HG03439 (cell line): ENCODE measurements around the gene PLD5.

Experiments used
- ATAC-seq: cut with Tn5 transposase; IDR thresholded peaks from one replicate; pipeline ENCODE4 v1.9.1; 2021; ENCODE audit warnings: mild to moderate bottlenecking, moderate library complexity; ENCODE audit not compliant: unreplicated experiment

The PLD5 gene

GRCh38 chr1:242524571-242525359, at the start of gene PLD5:
TSS of gene PLD5 (minus strand) at chr1:242524697.
- ATAC-seq: no peak

- no peak for ATAC-seq
These were observed 45.4 kb upstream of the PLD5 start for GRCh38 chr1:242569867-242570266.

- no peak for ATAC-seq
These were observed 44.2 kb upstream of the PLD5 start for GRCh38 chr1:242568666-242569065.

- no peak for ATAC-seq
These were observed 43.1 kb upstream of the PLD5 start for GRCh38 chr1:242567596-242567995.

GRCh38 chr1:242556759-242557158, 32.3 kb upstream of the PLD5 start:
- no peak for ATAC-seq

GRCh38 chr1:242556276-242556675, 31.8 kb upstream of the PLD5 start:
- ATAC-seq: no peak

GRCh38 chr1:242554577-242554976, 30.1 kb upstream of the PLD5 start:
- no peak for ATAC-seq

- ATAC-seq: no peak
These were observed 22.6 kb upstream of the PLD5 start for GRCh38 chr1:242546849-242547729.

- ATAC-seq: no peak
These were observed 21.9 kb upstream of the PLD5 start for GRCh38 chr1:242546441-242546840.

- ATAC-seq: no peak
These were observed 19.6 kb upstream of the PLD5 start for GRCh38 chr1:242544071-242544470.

GRCh38 chr1:242542271-242542670, 17.8 kb upstream of the PLD5 start:
- no peak for ATAC-seq

- ATAC-seq: no peak
These were observed 11.5 kb upstream of the PLD5 start for GRCh38 chr1:242535986-242536385.

GRCh38 chr1:242534753-242535152, 10.3 kb upstream of the PLD5 start:
- ATAC-seq: no peak

- ATAC-seq: no peak
These were observed 6.3 kb upstream of the PLD5 start for GRCh38 chr1:242530761-242531160.

GRCh38 chr1:242525769-242526168, 1.3 kb upstream of the PLD5 start:
- no peak for ATAC-seq

GRCh38 chr1:242525360-242525722, 844 bp upstream of the PLD5 start:
- ATAC-seq: no peak

- no peak for ATAC-seq
These were observed 552 bp downstream of the PLD5 start for GRCh38 chr1:242523719-242524570.

GRCh38 chr1:242522996-242523718, 1.3 kb downstream of the PLD5 start:
- ATAC-seq: no peak

GRCh38 chr1:242522304-242522945, 2.1 kb downstream of the PLD5 start:
- ATAC-seq: no peak

- ATAC-seq: no peak
These were observed 8.9 kb downstream of the PLD5 start for GRCh38 chr1:242515555-242515954.
